ENCODE results near the gene C1orf198. TPM values are rescaled to one million over a fixed set of nuclear protein-coding genes. Genes with fewer than 3 reads are reported as not detected.

Gene C1orf198
- total RNA-seq, 1 experiment from 2014 or later = 20.5 TPM

DNA sequence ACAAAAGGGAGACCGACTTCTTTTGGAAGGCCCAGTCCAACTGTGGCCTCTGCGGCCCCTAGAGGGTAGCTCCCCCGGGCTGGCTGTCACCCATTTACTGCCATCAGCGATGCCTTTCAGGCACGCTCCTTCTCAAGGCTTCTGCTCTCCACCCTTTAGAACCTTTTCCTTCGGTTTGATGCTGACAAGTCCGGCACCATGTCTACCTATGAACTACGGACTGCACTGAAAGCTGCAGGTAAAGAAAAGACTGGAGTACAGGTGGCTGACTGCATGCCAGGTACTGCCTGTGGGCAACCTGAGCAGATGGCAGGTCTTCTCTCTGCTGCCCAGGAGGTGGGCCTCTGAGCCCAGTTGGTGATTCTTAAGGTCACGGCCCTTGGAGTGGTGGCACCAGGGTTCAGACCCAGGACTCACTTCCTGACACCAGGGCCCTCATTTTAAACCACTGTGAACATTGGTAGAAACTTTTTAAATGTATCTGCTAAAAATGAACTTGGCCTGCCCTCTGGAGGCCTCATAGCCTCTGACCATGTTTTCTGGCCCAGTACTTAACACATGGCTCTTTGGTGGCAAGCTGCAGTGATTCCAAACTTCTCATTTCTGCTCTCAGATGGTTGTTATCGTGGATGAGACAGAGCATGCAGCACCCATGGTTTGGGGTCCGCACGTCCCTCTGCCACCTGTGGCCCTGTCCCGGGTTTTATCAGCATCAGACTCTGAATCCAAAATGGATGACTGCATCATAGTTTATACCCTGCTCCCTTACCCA lies 75.4 kb downstream of the C1orf198 start:
- no peak for TF ChIP-seq EZH2 (IDR thresholded peaks at IDR 0.05; ENCODE audit: low read depth)
- TF ChIP-seq, protein P1, sequence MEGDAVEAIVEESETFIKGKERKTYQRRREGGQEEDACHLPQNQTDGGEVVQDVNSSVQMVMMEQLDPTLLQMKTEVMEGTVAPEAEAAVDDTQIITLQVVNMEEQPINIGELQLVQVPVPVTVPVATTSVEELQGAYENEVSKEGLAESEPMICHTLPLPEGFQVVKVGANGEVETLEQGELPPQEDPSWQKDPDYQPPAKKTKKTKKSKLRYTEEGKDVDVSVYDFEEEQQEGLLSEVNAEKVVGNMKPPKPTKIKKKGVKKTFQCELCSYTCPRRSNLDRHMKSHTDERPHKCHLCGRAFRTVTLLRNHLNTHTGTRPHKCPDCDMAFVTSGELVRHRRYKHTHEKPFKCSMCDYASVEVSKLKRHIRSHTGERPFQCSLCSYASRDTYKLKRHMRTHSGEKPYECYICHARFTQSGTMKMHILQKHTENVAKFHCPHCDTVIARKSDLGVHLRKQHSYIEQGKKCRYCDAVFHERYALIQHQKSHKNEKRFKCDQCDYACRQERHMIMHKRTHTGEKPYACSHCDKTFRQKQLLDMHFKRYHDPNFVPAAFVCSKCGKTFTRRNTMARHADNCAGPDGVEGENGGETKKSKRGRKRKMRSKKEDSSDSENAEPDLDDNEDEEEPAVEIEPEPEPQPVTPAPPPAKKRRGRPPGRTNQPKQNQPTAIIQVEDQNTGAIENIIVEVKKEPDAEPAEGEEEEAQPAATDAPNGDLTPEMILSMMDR (conservative IDR thresholded peaks at IDR 0.05) = peak; percentile 46
- no peaks in the 10 kb centered on the region for H3K4me1 ChIP-seq (replicated peaks; ENCODE audit: insufficient read depth)
- intact Hi-C loops (cut with micrococcal nuclease; ENCODE audit: unreplicated experiment) = loop anchor here (1.0 kb wide), 1 partner anchor 161 kb away; no protein-coding TSS in a partner anchor
- ChIA-PET CTCF (no interaction called here), POLR2A (ENCODE audit: unreplicated experiment) (no interaction called here)
- H3K79me2 ChIP-seq (ENCODE audit: low read depth) = no peaks in the 10 kb centered on the region
- H3K9me2 ChIP-seq (ENCODE audit: insufficient read depth) = no peaks in the 10 kb centered on the region
- H3K4me3 ChIP-seq = no peak overlapping the region
- H3K4me2 ChIP-seq = no peak overlapping the region
- no peaks in the 10 kb centered on the region for H3F3A ChIP-seq (ENCODE audit: insufficient read depth, low read depth)
- peaks cover 8% of the 10 kb centered on the region for H3K27me3 ChIP-seq (ENCODE audit: insufficient read depth, low read depth)
- H3K9me3 ChIP-seq (ENCODE audit: insufficient read depth, low read depth) = no peaks in the 10 kb centered on the region
- H2AFZ ChIP-seq = no peak overlapping the region
- peak in 1 of 2 experiments; percentile 12 for DNase-seq
- no TSS peak for BruUV-seq (replicated peaks)
- H3K27ac ChIP-seq = no peak overlapping the region
- no peaks in the 10 kb centered on the region for H4K20me1 ChIP-seq (ENCODE audit: insufficient read depth)
- H3K36me3 ChIP-seq (ENCODE audit: low read depth) = no peaks in the 10 kb centered on the region

DNA sequence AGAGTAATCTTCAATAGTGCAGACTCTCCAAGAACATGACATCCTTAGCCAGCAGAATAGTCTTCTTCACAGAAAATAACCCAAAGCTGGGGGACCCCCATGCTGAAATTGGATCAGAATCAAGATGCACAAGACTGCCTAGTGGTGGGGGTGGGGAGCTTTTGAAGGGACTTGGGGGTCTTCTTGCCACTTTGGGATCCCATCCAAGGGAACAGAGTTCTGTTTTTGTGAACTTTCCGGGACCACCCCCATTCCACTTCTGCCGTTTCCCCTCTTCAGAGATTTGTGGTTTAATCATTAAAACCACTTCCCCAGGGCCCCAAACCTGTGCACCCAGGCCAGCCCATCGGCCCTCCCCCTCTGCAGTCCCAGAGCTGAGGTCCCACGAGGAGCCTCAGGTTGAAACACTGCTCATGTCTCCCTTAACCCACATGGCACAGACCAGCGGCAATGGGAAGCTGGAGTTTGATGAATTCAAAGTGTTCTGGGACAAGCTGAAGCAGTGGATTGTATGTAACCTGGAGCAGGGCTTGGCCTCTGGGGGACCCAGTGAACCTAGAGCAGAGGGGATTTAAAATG lies 76.2 kb downstream of the C1orf198 start:
- H3K9me2 ChIP-seq (ENCODE audit: insufficient read depth) = no peaks in the 10 kb centered on the region
- H3K4me2 ChIP-seq = no peak overlapping the region
- no peaks in the 10 kb centered on the region for H3K9me3 ChIP-seq (ENCODE audit: insufficient read depth, low read depth)
- H3F3A ChIP-seq (ENCODE audit: insufficient read depth, low read depth) = no peaks in the 10 kb centered on the region
- no peak overlapping the region for H2AFZ ChIP-seq
- CTCF ChIA-PET = no interaction called here
- no peak overlapping the region for H3K4me3 ChIP-seq
- no peaks in the 10 kb centered on the region for H3K79me2 ChIP-seq (ENCODE audit: low read depth)
- POLR2A ChIA-PET (ENCODE audit: unreplicated experiment) = no interaction called here
- no peak overlapping the region for H3K27ac ChIP-seq
- no peak for DNase-seq
- BruUV-seq (replicated peaks) = no TSS peak
- H3K36me3 ChIP-seq (ENCODE audit: low read depth) = no peaks in the 10 kb centered on the region
- H4K20me1 ChIP-seq (ENCODE audit: insufficient read depth) = no peaks in the 10 kb centered on the region
- no peak for TF ChIP-seq EZH2 (IDR thresholded peaks at IDR 0.05; ENCODE audit: low read depth)
- TF ChIP-seq, protein P1 (conservative IDR thresholded peaks at IDR 0.05) = no peak
- H3K27me3 ChIP-seq (ENCODE audit: insufficient read depth, low read depth) = peaks cover 8% of the 10 kb centered on the region
- intact Hi-C loops (cut with micrococcal nuclease; ENCODE audit: unreplicated experiment) = no loop called here
- no peaks in the 10 kb centered on the region for H3K4me1 ChIP-seq (replicated peaks; ENCODE audit: insufficient read depth)

DNA sequence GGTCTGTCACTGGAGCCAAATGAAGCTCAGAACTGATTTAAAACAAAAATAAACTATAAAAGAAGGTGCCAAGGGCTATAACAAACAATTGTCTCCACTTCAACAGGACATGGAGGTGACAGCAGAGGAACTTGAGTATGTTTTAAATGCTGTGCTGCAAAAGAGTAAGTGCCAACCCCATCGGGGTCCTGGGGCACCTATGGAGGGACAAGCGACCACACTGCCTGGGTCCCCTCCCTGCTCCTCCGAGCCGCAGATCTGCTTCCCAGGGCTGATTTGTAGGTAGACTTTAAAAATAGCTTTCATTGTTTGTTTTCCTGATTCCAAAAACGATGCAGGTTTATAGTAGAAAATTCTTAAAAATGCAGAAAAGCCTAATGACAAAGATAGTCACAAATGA lies 78.3 kb downstream of the C1orf198 start:
- no peaks in the 10 kb centered on the region for H3K9me2 ChIP-seq (ENCODE audit: insufficient read depth)
- H3K27me3 ChIP-seq (ENCODE audit: insufficient read depth, low read depth) = peaks cover 11% of the 10 kb centered on the region
- no peaks in the 10 kb centered on the region for H3K79me2 ChIP-seq (ENCODE audit: low read depth)
- intact Hi-C loops (cut with micrococcal nuclease; ENCODE audit: unreplicated experiment) = no loop called here
- BruUV-seq (replicated peaks) = no TSS peak
- CTCF ChIA-PET = no interaction called here
- TF ChIP-seq EZH2 (IDR thresholded peaks at IDR 0.05; ENCODE audit: low read depth) = no peak
- TF ChIP-seq, protein P1 (conservative IDR thresholded peaks at IDR 0.05) = no peak
- H3K9me3 ChIP-seq (ENCODE audit: insufficient read depth, low read depth) = no peaks in the 10 kb centered on the region
- no peak overlapping the region for H2AFZ ChIP-seq
- no peak overlapping the region for H3K4me2 ChIP-seq
- no peaks in the 10 kb centered on the region for H3K4me1 ChIP-seq (replicated peaks; ENCODE audit: insufficient read depth)
- no peak overlapping the region for H3K4me3 ChIP-seq
- H3F3A ChIP-seq (ENCODE audit: insufficient read depth, low read depth) = no peaks in the 10 kb centered on the region
- H3K36me3 ChIP-seq (ENCODE audit: low read depth) = no peaks in the 10 kb centered on the region
- no peaks in the 10 kb centered on the region for H4K20me1 ChIP-seq (ENCODE audit: insufficient read depth)
- POLR2A ChIA-PET (ENCODE audit: unreplicated experiment) = no interaction called here
- no peak overlapping the region for H3K27ac ChIP-seq
- no peak for DNase-seq
